GM19468 (cell line): ENCODE measurements around the gene DLEC1.
A peak's percentile ranks its signal among the peaks of the same experiment; 100 is the strongest.

Source experiments
- ATAC-seq: cut with Tn5 transposase; IDR thresholded peaks from one replicate; pipeline ENCODE4 v1.9.1; 2021; ENCODE audit warnings: mild to moderate bottlenecking, moderate library complexity, moderate number of reproducible peaks; ENCODE audit not compliant: unreplicated experiment; ENCODE audit errors: extremely low read depth

Gene DLEC1

GRCh38 chr3:38039101-38039898 lies at the start of gene DLEC1:
Gene DLEC1, plus strand, starts transcription at chr3:38039208. Its CDS starts 18 bp downstream, at chr3:38039226.
- peak; percentile 20 for ATAC-seq

GRCh38 chr3:37989821-37990480 lies 49.1 kb upstream of the DLEC1 start:
- ATAC-seq, result no peak

- no peak for ATAC-seq
These were observed 48.5 kb upstream of the DLEC1 start, which contains the start of gene VILL for GRCh38 chr3:37990527-37990926. Gene VILL, plus strand, starts transcription at chr3:37990786. Its CDS starts 2,887 bp downstream, at chr3:37993673.

- no peak for ATAC-seq
These were observed 47.9 kb upstream of the DLEC1 start for GRCh38 chr3:37991109-37991508.

GRCh38 chr3:37991823-37992222 lies 47.2 kb upstream of the DLEC1 start:
- no peak for ATAC-seq

- ATAC-seq, result no peak
These were observed 46.5 kb upstream of the DLEC1 start for GRCh38 chr3:37992271-37993066.

GRCh38 chr3:37993067-37993455 lies 45.9 kb upstream of the DLEC1 start:
- no peak for ATAC-seq

- ATAC-seq, result no peak
These were observed 45.6 kb upstream of the DLEC1 start for GRCh38 chr3:37993460-37993819.

- ATAC-seq, result peak; percentile 50
These were observed 45.0 kb upstream of the DLEC1 start for GRCh38 chr3:37993820-37994638.

- ATAC-seq, result no peak
These were observed 44.4 kb upstream of the DLEC1 start for GRCh38 chr3:37994639-37994972.

GRCh38 chr3:37995652-37996641 lies 43.1 kb upstream of the DLEC1 start:
- no peak for ATAC-seq

GRCh38 chr3:37996785-37997301 lies 42.2 kb upstream of the DLEC1 start:
- peak; percentile 39 for ATAC-seq

- no peak for ATAC-seq
These were observed 41.7 kb upstream of the DLEC1 start for GRCh38 chr3:37997342-37997741.

- no peak for ATAC-seq
These were observed 41.1 kb upstream of the DLEC1 start for GRCh38 chr3:37997791-37998370.

GRCh38 chr3:37999836-38000235 lies 39.2 kb upstream of the DLEC1 start:
- no peak for ATAC-seq

- ATAC-seq, result no peak
These were observed 38.6 kb upstream of the DLEC1 start for GRCh38 chr3:38000242-38000916.

GRCh38 chr3:38000965-38001455 lies 38.0 kb upstream of the DLEC1 start:
- ATAC-seq, result no peak
